Colonic mucosa (tissue), 4 donors: Measurements from ENCODE around the gene FERMT3. TPM values are rescaled to one million over a fixed set of nuclear protein-coding genes. Genes with fewer than 3 reads are reported as not detected.
A peak's percentile ranks its signal among the peaks of the same experiment; 100 is the strongest.

Experiments used
- DNase-seq: peaks from one replicate; pipeline ENCODE4 v3.0.0-alpha.2; 2020
- H3K27ac ChIP-seq: fragments of 200-600 bp; one replicate; pipeline ENCODE4 v1.8.0; 2021
- H3K27me3 ChIP-seq: fragments of 200-600 bp; one replicate; pipeline ENCODE4 v1.8.0; 2021
- H3K36me3 ChIP-seq: fragments of 200-600 bp; one replicate; pipeline ENCODE4 v1.8.0; 2021
- H3K4me1 ChIP-seq: fragments of 200-600 bp; one replicate; pipeline ENCODE4 v1.8.0; 2021; ENCODE audit warnings: mild to moderate bottlenecking
- H3K4me3 ChIP-seq: fragments of 200-600 bp; one replicate; pipeline ENCODE4 v1.8.0; 2021
- H3K9ac ChIP-seq, 2 donors: one replicate each; pipeline ENCODE4 v1.7.0; 2013; ENCODE audit warnings: control low read depth in 2 of 2, low read depth in 2 of 2, low read length in 2 of 2
- H3K9me3 ChIP-seq: fragments of 200-600 bp; one replicate; pipeline ENCODE4 v1.8.0; 2021
- intact Hi-C: fragments of 100-400 bp; cut with DNase I; formaldehyde crosslinking; loops from one replicate; pipeline ENCODE4 v1.14.1; 2022
- total RNA-seq, 2 donors: library from RNA; stranded (reverse); fragmentation: NEBNext Ultra II Directional in 1 of 2; extraction: Animal tissue kit (Norgen Biotek cat#: 25700) in 1 of 2; gene quantifications; one replicate each; pipeline ENCODE4 v1.2.1, GENCODE V29; 2021
- TF ChIP-seq, protein P1 (sequence below): fragments of 200-600 bp; IDR thresholded peaks from one replicate; pipeline ENCODE4 v1.8.0; 2022; ENCODE audit warnings: antibody characterized with exemption, mild to moderate bottlenecking
- donor health status: healthy.
- donor health status: DM: no; HTN: no; CAD: no.
- donor health status: DM: no; HTN: no; CAD: no.

Gene FERMT3
- total RNA-seq, 2 donors from 2014 or later: 10.9 to 16.6 TPM

DNA sequence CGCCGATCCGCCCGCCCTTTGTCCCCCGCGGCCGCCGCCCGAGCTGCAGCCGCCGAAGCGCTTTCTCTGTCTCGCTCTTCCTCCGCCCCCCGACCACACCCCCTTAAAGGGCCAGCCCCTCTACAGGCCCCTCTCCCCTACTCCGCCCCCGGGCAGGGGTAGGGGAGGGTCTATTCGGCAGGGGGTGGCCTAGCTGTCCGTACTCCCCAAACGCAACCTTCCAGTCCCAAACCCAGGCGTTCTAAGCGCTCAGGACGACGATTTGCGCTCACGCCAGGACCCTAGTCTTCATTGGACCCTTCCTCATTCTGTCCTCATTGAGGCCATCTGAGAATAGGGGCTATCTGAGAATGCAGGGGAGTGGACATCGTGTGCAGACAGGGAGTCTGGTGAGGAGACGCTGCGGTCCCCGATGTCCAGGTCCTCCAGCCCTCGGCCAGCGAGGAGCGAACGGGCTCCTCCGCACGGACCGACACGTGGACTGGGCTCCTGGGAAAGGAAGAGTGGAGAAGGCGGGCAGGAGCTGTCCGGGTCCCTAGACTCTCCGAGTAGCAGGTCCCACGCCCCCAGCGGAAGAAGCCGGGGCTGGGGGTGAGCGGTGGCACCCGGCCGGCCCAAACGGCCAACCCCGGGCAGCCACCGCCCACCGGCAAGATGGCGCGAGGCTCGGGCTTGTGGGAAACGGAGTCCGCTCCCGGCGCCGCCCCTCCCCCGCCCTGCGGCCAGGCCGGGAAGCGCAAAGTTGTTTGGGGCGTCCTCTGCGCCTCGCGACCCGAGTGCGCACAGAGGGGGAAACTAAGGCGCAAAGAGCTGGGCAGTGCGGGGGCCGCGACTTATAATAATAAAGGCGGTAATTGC is 40.6 kb downstream of the FERMT3 start, which contains the start of gene PPP1R14B:
PPP1R14B (minus strand) TSS at position 73 of the 858 bp plus-strand sequence. CDS start 270 bp downstream, outside the sequence.
- peaks cover 4% of the 10 kb centered on the region for H3K4me1 ChIP-seq
- TF ChIP-seq, protein P1, sequence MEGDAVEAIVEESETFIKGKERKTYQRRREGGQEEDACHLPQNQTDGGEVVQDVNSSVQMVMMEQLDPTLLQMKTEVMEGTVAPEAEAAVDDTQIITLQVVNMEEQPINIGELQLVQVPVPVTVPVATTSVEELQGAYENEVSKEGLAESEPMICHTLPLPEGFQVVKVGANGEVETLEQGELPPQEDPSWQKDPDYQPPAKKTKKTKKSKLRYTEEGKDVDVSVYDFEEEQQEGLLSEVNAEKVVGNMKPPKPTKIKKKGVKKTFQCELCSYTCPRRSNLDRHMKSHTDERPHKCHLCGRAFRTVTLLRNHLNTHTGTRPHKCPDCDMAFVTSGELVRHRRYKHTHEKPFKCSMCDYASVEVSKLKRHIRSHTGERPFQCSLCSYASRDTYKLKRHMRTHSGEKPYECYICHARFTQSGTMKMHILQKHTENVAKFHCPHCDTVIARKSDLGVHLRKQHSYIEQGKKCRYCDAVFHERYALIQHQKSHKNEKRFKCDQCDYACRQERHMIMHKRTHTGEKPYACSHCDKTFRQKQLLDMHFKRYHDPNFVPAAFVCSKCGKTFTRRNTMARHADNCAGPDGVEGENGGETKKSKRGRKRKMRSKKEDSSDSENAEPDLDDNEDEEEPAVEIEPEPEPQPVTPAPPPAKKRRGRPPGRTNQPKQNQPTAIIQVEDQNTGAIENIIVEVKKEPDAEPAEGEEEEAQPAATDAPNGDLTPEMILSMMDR: no peak
- no peaks in the 10 kb centered on the region for H3K9me3 ChIP-seq
- H3K4me3 ChIP-seq: peak within 1 kb of the TSS; percentile 68
- intact Hi-C loops: no loop called here
- peak within 1 kb of the TSS; percentile 90 for H3K27ac ChIP-seq
- peak within 1 kb of the TSS; percentile 92 to 100 for H3K9ac ChIP-seq
- H3K27me3 ChIP-seq: no peaks in the 10 kb centered on the region
- no peaks in the 10 kb centered on the region for H3K36me3 ChIP-seq
- DNase-seq: peak; percentile 90

DNA sequence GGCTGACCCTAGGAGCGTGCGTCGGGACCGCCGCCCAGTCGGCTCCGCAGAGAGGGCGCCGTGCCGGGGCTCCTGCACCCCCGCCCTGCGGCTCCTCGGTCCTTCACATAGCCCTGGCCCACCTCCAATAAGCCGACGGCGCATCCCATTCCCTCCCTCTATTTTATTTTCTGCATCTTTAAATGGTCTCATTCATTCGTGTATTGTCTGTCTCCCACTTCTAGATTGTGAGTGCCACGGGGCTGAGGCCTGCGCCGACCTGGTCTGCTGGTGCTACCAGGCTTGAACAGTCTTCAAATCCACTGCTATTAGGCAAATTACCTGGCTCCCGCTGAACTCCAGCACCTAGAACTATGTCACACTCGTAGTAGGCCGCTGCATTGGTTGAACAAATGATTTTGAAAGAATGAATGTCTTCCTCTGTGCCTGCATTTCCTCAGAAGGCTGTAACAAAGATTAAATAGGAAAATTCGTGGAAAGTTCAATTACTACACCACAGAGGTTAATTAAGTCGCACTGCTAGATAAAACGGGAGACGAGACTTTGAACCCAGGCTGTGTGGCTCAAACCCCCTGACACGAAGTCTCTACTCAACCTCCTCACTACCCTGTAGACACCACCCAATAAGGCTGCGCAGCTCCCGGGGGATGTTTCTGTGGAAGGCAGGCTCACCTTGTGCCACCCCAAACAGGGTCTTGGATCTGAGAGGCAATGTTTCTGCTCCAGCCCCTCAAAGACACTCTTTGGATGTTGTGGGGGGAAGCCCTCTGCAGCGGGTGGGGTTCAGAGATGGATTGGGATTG is 41.4 kb downstream of the FERMT3 start:
- H3K4me1 ChIP-seq: peaks cover 3% of the 10 kb centered on the region
- H3K9ac ChIP-seq: peak overlapping the region; percentile 60 to 91
- DNase-seq: no peak
- H3K36me3 ChIP-seq: no peaks in the 10 kb centered on the region
- TF ChIP-seq, protein P1: no peak
- peak overlapping the region; percentile 59 for H3K4me3 ChIP-seq
- intact Hi-C loops: no loop called here
- H3K27ac ChIP-seq: peak overlapping the region; percentile 90
- H3K27me3 ChIP-seq: no peaks in the 10 kb centered on the region
- no peaks in the 10 kb centered on the region for H3K9me3 ChIP-seq

DNA sequence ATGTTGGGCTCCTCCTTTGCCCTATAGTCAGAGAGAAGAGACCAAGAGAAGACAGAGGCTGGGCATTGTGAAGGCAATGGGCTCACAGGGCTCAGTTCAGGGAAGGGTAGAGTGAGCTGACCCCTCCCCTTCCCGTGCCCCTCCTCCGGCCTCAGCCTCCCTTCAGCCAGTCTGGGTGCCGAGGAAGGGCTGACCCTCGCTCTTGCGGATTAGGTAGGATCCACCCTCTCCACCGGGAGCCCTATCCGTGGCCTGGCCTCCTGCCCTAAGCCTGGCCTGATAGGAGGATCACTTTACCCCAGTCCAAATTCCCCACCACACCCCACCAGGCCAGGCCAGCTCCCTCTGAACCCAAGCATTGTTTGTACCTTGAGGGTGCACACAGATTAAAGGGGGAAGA is 42.1 kb downstream of the FERMT3 start:
- Histone ChIP-seq H3K27ac (no peak overlapping the region), H3K36me3 (no peaks in the 10 kb centered on the region), H3K4me3 (no peak overlapping the region), H3K4me1 (peaks cover 9% of the 10 kb centered on the region), H3K9me3 (no peaks in the 10 kb centered on the region), H3K9ac (peak overlapping the region in 1 of 2 donors; percentile 91), H3K27me3 (no peaks in the 10 kb centered on the region)
- no peak for DNase-seq
- intact Hi-C loops: no loop called here
- TF ChIP-seq, protein P1: no peak

DNA sequence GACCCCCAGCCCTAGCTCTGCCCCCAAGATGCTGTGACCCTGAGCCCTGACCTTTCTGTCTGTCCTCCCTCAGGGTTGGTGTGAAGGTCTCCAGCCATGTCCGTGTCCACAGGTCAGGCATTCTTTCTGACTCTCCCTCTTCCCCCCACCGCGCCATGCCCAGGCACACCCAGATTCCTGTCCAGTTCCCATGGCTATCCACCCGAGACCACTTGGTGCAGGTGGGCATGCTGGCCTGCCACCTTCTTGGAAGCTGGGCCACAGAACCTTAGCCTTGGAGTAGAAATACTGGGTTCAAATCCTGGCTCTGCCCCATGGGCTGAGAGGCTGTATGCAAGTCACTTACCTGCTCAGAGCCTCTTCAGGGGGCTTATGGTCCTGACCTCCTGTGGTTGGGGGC is 42.5 kb downstream of the FERMT3 start:
- no peak for DNase-seq
- Histone ChIP-seq H3K9me3 (no peaks in the 10 kb centered on the region), H3K27me3 (no peaks in the 10 kb centered on the region), H3K4me3 (no peak overlapping the region), H3K27ac (no peak overlapping the region), H3K9ac (peak overlapping the region in 1 of 2 donors; percentile 12), H3K4me1 (peaks cover 9% of the 10 kb centered on the region), H3K36me3 (no peaks in the 10 kb centered on the region)
- TF ChIP-seq, protein P1: no peak
- intact Hi-C loops: no loop called here

DNA sequence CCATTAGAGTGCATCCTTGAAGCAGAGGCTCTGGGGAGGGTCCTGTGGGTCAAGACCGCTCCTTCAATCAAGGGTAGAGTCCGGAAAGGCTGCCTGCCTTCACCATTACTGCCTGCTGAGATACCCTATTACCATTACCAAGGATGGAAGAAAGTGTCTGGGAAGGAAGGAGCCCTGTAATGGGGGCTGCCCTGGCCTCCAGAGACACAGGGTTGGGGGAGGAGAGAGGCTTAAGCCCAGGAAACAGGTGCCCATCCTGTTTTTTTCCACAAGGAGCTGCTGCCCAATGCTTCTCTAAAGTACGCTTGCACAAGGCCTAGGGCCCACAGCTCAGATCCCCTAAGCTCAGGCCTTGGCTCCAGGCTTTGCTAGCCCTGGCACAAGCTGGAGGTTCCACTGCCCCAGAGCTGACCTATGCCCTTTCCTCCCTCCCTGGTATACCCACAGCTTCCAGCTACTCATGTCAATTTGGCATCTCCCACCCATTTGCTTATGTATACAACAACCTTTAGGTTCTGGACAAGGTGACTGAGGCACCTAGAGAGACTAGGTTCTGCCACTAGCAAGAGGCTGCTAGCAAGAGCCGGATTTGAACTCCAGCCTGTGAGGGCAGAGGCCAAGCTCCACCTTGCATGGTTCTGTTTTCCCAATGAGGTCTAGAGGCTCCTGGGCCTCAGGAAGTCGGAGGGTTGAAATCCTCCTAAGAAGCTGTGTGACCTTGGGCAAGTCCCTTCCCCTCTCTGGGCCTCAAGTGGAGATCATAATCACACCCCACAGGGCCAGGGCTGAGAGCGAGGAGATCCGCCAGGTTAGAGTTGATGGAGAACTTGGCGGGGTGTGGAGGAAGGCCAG is 43.3 kb downstream of the FERMT3 start:
- peaks cover 9% of the 10 kb centered on the region for H3K4me1 ChIP-seq
- no peak overlapping the region for H3K27ac ChIP-seq
- H3K36me3 ChIP-seq: peaks cover 5% of the 10 kb centered on the region
- no peak for DNase-seq
- intact Hi-C loops: no loop called here
- TF ChIP-seq, protein P1: no peak
- H3K9me3 ChIP-seq: no peaks in the 10 kb centered on the region
- no peak overlapping the region for H3K4me3 ChIP-seq
- H3K27me3 ChIP-seq: no peaks in the 10 kb centered on the region
- no peak overlapping the region for H3K9ac ChIP-seq
